Putamen (tissue), 1 donor: ENCODE measurements around the gene PAM16.

ENCODE experiments used
- DNase-seq: peaks from one replicate; pipeline ENCODE4 v3.0.0-alpha.2; 2016; ENCODE audit warnings: low spot score

Gene PAM16

GRCh38 chr16:4383591-4384444, 32.7 kb upstream of the PAM16 start:
- DNase-seq: no peak

- no peak for DNase-seq
These were observed 31.8 kb upstream of the PAM16 start for GRCh38 chr16:4382795-4383357.

GRCh38 chr16:4381935-4382794, 31.0 kb upstream of the PAM16 start:
- no peak for DNase-seq

DNA sequence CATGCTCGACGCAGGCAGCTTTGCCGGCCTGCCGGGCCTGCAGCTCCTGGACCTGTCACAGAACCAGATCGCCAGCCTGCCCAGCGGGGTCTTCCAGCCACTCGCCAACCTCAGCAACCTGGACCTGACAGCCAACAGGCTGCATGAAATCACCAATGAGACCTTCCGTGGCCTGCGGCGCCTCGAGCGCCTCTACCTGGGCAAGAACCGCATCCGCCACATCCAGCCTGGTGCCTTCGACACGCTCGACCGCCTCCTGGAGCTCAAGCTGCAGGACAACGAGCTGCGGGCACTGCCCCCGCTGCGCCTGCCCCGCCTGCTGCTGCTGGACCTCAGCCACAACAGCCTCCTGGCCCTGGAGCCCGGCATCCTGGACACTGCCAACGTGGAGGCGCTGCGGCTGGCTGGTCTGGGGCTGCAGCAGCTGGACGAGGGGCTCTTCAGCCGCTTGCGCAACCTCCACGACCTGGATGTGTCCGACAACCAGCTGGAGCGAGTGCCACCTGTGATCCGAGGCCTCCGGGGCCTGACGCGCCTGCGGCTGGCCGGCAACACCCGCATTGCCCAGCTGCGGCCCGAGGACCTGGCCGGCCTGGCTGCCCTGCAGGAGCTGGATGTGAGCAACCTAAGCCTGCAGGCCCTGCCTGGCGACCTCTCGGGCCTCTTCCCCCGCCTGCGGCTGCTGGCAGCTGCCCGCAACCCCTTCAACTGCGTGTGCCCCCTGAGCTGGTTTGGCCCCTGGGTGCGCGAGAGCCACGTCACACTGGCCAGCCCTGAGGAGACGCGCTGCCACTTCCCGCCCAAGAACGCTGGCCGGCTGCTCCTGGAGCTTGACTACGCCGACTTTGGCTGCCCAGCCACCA, 30.2 kb upstream of the PAM16 start:
- DNase-seq: no peak

DNA sequence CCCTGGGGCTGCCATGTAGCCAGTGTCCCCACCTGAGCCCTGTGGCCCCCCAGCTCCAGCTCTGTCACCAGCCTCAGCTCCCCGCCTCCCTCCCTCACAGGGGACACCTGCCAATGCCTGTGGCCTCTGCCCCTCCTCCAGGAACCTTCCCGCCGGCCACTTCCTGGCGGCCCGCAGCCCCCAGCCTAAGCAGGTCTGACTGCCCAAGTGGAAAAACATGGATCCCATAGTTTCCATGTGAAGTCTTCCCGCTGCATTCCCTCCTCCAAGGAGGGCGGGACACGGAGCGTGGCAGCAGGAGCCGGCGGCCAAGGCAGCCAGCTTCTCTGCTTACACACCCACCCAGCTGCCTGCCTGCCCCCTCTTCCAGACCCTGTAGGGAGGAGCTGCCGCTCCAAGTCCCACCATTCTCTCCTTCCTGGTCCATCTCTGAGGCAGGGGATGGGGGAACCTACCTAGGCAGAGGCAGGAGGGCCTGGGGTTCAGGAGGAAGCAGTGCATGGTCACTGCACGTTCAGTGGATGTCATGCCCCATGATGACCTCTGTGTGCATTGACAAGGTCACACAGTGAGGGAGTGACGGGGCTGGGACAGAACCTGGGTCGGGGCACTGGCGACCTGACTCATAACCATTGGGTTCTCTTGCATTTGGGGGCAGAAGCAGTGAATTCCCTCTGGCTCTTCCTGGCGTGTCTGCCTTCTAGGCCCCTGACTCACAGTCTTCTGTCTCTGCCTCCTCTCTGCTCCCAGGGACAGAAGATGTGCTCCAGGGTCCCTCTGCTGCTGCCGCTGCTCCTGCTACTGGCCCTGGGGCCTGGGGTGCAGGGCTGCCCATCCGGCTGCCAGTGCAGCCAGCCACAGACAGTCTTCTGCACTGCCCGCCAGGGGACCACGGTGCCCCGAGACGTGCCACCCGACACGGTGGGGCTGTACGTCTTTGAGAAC, 29.3 kb upstream of the PAM16 start:
- no peak for DNase-seq

- no peak for DNase-seq
These were observed 28.0 kb upstream of the PAM16 start for GRCh38 chr16:4378999-4379690.

DNA sequence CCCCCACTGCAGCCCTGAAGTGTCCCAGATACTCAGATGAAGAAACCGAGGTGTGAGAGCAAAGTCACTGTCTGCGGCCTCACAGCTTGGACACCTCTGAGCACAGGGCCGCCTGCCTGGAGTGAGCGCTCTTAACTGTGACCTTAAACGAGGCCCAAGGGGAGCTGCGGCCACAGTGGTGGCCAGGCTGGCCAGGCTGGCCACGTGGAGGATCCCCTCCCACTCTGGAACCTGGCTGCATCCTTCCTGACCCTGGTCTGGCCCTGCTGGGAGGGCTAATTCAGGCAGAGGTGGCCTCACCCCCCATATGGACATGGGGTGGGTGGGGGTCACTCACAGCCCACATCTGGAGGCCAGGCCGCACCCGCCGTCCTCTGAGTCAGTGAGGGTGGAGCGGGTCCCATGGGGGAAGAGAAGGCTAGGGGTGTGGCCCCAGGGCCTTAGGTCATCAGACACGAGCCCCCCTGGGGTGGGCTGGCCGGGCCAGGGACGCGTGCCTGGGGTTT, 27.1 kb upstream of the PAM16 start:
- no peak for DNase-seq

DNA sequence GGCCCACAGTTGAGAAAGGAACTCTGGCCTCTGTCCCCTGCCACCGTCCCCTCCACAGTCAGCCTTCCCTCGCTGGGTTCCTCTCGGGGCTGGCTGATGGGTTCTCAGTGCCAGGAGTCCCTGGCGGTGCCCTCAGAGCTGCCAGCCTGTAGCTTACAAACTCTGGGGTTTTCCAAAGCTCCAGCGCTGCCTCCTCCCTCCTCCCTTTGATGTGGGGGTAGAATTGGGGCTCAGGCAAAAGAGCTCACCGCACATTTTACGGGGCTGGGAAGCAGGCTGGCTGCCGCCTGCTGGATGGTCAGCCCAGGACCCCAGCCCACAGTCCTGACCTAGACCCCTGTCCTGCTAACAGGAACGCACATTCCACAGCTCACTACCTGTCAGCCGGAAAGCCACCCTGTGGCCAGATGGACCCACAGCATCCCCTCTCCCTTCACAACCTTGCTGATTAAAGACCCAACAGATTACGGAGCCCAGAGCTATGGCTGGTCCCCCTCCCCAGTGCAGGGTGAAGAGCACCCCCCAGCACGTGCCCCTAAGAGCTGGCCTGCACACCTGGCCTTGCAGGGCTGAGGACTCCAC, 26.5 kb upstream of the PAM16 start:
- DNase-seq: no peak

DNA sequence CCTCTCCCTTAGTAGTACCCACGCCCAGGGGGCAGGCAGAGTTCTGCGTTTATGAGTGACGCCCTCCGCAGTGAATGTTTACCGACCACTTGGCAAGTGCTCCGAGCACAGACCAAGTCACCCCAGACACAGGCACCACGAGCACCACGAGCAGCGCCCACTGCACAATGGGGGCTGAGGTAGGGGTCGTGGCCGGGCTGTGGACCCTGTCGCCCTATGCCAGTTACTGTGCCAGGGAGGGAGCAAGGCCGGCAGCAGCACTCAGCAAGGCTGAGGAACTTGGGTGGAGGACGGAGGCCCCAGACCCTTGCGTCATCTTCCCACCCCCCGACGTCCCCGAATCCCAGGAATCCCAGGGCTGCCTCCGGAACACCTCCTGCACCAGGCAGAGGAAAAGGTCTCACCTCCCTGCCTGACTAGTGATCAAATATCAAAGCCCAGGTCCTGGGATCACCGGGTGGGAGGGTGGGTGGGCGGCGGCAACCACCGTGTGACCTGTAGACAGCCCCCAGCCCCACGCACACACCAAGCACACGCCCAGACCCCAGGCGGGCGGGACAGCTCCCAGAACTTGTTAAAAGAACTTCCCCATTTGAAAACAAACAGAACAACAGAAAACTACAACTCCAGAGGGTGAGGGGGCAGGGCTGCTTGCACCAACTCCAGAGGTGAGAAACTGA, 25.9 kb upstream of the PAM16 start:
- DNase-seq: no peak

- peak; percentile 78 for DNase-seq
These were observed 25.2 kb upstream of the PAM16 start for GRCh38 chr16:4376126-4376892.

DNA sequence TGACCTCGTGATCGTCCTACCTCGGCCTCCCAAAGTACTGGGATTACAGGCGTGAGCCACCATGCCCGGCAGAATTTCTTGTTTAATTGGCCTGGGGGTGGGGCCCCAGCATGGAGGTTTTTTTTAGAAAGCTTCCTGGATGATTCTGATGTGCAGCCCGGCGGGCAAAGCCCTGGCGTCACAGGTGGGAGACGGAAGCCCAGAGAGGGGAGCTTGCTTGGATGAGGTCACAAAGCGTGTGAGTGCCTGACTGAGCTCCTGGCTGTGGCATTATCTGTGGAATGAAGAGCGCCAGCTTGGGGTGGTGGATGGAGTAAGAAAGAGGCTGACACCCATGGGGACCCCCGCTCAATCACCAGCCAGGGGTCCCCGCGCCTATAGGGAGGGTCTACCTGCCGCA, 24.6 kb upstream of the PAM16 start:
- DNase-seq: no peak

- no peak for DNase-seq
These were observed 23.0 kb upstream of the PAM16 start for GRCh38 chr16:4373909-4374742.

- DNase-seq: no peak
These were observed 22.3 kb upstream of the PAM16 start for GRCh38 chr16:4373356-4373908.

GRCh38 chr16:4372578-4373355, 21.6 kb upstream of the PAM16 start:
- DNase-seq: no peak

GRCh38 chr16:4372001-4372577, 21.0 kb upstream of the PAM16 start:
- DNase-seq: no peak
